Natural killer cell (primary cell): Measurements from ENCODE around the gene EPHB2. TPM values are rescaled to one million over a fixed set of nuclear protein-coding genes. Genes with fewer than 3 reads are reported as not detected.

Source experiments
- ATAC-seq, 3 donors: fragments of 150-1000 bp in 2 of 3; fragments of 200-7000 bp in 1 of 3; cut with Tn5 transposase; 1 replicate in 1 of 3; 2 replicates in 2 of 3; pipeline ENCODE4 v1.10.0; 2021; ENCODE audit warnings: mild to moderate bottlenecking in 2 of 3, moderate library complexity in 2 of 3
- DNase-seq, 2 donors: peaks; one replicate each; pipeline versions ENCODE4 v3.0.0 to v3.0.0-alpha.2; 2013 to 2021; ENCODE audit warnings: mixed read lengths in 1 of 2
- H3K27ac ChIP-seq: one replicate; pipeline ENCODE4 v1.5.1; 2013; ENCODE audit warnings: mild to moderate bottlenecking, low read length
- H3K27me3 ChIP-seq: one replicate; pipeline ENCODE4 v1.6.1; 2013; ENCODE audit warnings: low read length; ENCODE audit not compliant: control insufficient read depth, insufficient read depth
- H3K36me3 ChIP-seq: one replicate; pipeline ENCODE4 v1.6.1; 2013; ENCODE audit warnings: low read length; ENCODE audit not compliant: control insufficient read depth, insufficient read depth
- H3K4me1 ChIP-seq: one replicate; pipeline ENCODE4 v1.6.1; 2013; ENCODE audit warnings: low read length; ENCODE audit not compliant: control insufficient read depth, insufficient read depth
- H3K4me3 ChIP-seq: one replicate; pipeline ENCODE4 v1.5.1; 2013; ENCODE audit warnings: low read length
- H3K9me3 ChIP-seq: one replicate; pipeline ENCODE4 v1.6.1; 2013; ENCODE audit warnings: low read length; ENCODE audit not compliant: control insufficient read depth, insufficient read depth
- H3K27ac Mint-ChIP-seq, 2 donors: one replicate each; pipeline ENCODE4 v1.8.0; 2022; ENCODE audit warnings: mild to moderate bottlenecking in 2 of 2, mixed read lengths in 2 of 2, moderate library complexity in 1 of 2
- H3K27me3 Mint-ChIP-seq, 2 donors: one replicate each; pipeline ENCODE4 v1.8.0; 2022; ENCODE audit warnings: low read depth in 2 of 2, mixed read lengths in 2 of 2
- H3K36me3 Mint-ChIP-seq: one replicate; pipeline ENCODE4 v1.8.0; 2022; ENCODE audit warnings: mixed read lengths
- H3K4me1 Mint-ChIP-seq, 2 donors: one replicate each; pipeline ENCODE4 v1.8.0; 2022; ENCODE audit warnings: mixed read lengths in 2 of 2
- H3K4me3 Mint-ChIP-seq: one replicate; pipeline ENCODE4 v1.8.0; 2022; ENCODE audit warnings: mild to moderate bottlenecking, moderate library complexity, mixed read lengths
- H3K9me3 Mint-ChIP-seq, 2 donors: one replicate each; pipeline ENCODE4 v1.8.0; 2022; ENCODE audit warnings: mixed read lengths in 2 of 2
- WGBS: methylation state at CpG from one replicate; pipeline ENCODE4 v1.1.7; 2013; ENCODE audit warnings: missing lambda C conversion rate; ENCODE audit not compliant: insufficient coverage; 5-methylcytosine and 5-hydroxymethylcytosine counted together
- intact Hi-C: fragments of 100-400 bp; cut with micrococcal nuclease; formaldehyde crosslinking; loops from one replicate; pipeline ENCODE4 v1.14.2; 2022
- total RNA-seq, 4 donors: library from RNA; stranded (reverse); fragments of 120-200 nt in 1 of 4; gene quantifications; one replicate each; pipeline versions ENCODE4 v1.2.3 to v1.2.4, GENCODE V29; 2013 to 2022
- TF ChIP-seq, protein P1 (sequence below): fragments of 200-600 bp; IDR thresholded peaks from one replicate; pipeline ENCODE4 v1.8.0; 2022; ENCODE audit warnings: antibody characterized with exemption

Gene EPHB2
- total RNA-seq, 3 donors from 2014 or later (not counting 1 experiment from before 2014, with no cell fraction given), result 0.14 to 0.23 TPM; not detected in 1

- H3K9me3 Mint-ChIP-seq, result no peaks in the 10 kb centered on the region
- H3K27ac Mint-ChIP-seq, result no peak overlapping the region
- H3K36me3 Mint-ChIP-seq, result no peaks in the 10 kb centered on the region
- Histone ChIP-seq H3K36me3 (no peaks in the 10 kb centered on the region), H3K4me3 (no peak overlapping the region), H3K9me3 (no peaks in the 10 kb centered on the region), H3K27ac (no peak overlapping the region), H3K4me1 (peaks cover 1% of the 10 kb centered on the region), H3K27me3 (no peaks in the 10 kb centered on the region)
- ATAC-seq (no peak), DNase-seq (no peak)
- WGBS, result 65% methylated on average over 5 of the region's 5 CpGs
- intact Hi-C loops, result no loop called here
- TF ChIP-seq, protein P1, sequence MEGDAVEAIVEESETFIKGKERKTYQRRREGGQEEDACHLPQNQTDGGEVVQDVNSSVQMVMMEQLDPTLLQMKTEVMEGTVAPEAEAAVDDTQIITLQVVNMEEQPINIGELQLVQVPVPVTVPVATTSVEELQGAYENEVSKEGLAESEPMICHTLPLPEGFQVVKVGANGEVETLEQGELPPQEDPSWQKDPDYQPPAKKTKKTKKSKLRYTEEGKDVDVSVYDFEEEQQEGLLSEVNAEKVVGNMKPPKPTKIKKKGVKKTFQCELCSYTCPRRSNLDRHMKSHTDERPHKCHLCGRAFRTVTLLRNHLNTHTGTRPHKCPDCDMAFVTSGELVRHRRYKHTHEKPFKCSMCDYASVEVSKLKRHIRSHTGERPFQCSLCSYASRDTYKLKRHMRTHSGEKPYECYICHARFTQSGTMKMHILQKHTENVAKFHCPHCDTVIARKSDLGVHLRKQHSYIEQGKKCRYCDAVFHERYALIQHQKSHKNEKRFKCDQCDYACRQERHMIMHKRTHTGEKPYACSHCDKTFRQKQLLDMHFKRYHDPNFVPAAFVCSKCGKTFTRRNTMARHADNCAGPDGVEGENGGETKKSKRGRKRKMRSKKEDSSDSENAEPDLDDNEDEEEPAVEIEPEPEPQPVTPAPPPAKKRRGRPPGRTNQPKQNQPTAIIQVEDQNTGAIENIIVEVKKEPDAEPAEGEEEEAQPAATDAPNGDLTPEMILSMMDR, result no peak
- no peak overlapping the region for H3K4me3 Mint-ChIP-seq
- H3K27me3 Mint-ChIP-seq, result peaks cover 19 to 39% of the 10 kb centered on the region in 2 donors
- peaks cover 0 to 5% of the 10 kb centered on the region in 2 donors for H3K4me1 Mint-ChIP-seq
Measured at GRCh38 chr1:22849770-22850169, 139.1 kb downstream of the EPHB2 start.

- ATAC-seq (no peak), DNase-seq (no peak)
- TF ChIP-seq, protein P1, result no peak
- 71% methylated on average over 11 of the region's 11 CpGs for WGBS
- Mint-ChIP-seq H3K4me3 (no peak overlapping the region), H3K4me1 (peaks cover 0 to 5% of the 10 kb centered on the region in 2 donors), H3K27ac (no peak overlapping the region), H3K36me3 (no peaks in the 10 kb centered on the region), H3K9me3 (no peaks in the 10 kb centered on the region), H3K27me3 (peaks cover 18 to 36% of the 10 kb centered on the region in 2 donors)
- Histone ChIP-seq H3K36me3 (no peaks in the 10 kb centered on the region), H3K4me3 (no peak overlapping the region), H3K27me3 (no peaks in the 10 kb centered on the region), H3K4me1 (peaks cover 3% of the 10 kb centered on the region), H3K9me3 (no peaks in the 10 kb centered on the region), H3K27ac (no peak overlapping the region)
- intact Hi-C loops, result no loop called here
Measured at GRCh38 chr1:22850281-22850680, 139.6 kb downstream of the EPHB2 start.

- Mint-ChIP-seq H3K9me3 (no peaks in the 10 kb centered on the region), H3K36me3 (no peaks in the 10 kb centered on the region), H3K27me3 (peaks cover 14 to 32% of the 10 kb centered on the region in 2 donors), H3K4me1 (peaks cover 0 to 5% of the 10 kb centered on the region in 2 donors), H3K4me3 (no peak overlapping the region), H3K27ac (no peak overlapping the region)
- peaks cover 3% of the 10 kb centered on the region for H3K4me1 ChIP-seq
- H3K4me3 ChIP-seq, result no peak overlapping the region
- 86% methylated on average over 6 of the region's 6 CpGs for WGBS
- no peaks in the 10 kb centered on the region for H3K27me3 ChIP-seq
- intact Hi-C loops, result no loop called here
- no peaks in the 10 kb centered on the region for H3K36me3 ChIP-seq
- H3K27ac ChIP-seq, result no peak overlapping the region
- DNase-seq (no peak), ATAC-seq (no peak)
- TF ChIP-seq, protein P1, result no peak
- no peaks in the 10 kb centered on the region for H3K9me3 ChIP-seq
Measured at GRCh38 chr1:22850681-22851080, 140.0 kb downstream of the EPHB2 start.

GRCh38 chr1:22851517-22851916, 140.9 kb downstream of the EPHB2 start:
- Histone ChIP-seq H3K9me3 (no peaks in the 10 kb centered on the region), H3K27me3 (no peaks in the 10 kb centered on the region), H3K4me1 (peaks cover 3% of the 10 kb centered on the region), H3K36me3 (no peaks in the 10 kb centered on the region), H3K27ac (no peak overlapping the region), H3K4me3 (no peak overlapping the region)
- peaks cover 0 to 5% of the 10 kb centered on the region in 2 donors for H3K4me1 Mint-ChIP-seq
- H3K27ac Mint-ChIP-seq, result no peak overlapping the region
- no peaks in the 10 kb centered on the region for H3K9me3 Mint-ChIP-seq
- WGBS, result 46% methylated on average over 4 of the region's 4 CpGs
- intact Hi-C loops, result no loop called here
- no peak overlapping the region for H3K4me3 Mint-ChIP-seq
- DNase-seq (no peak), ATAC-seq (no peak)
- H3K36me3 Mint-ChIP-seq, result no peaks in the 10 kb centered on the region
- TF ChIP-seq, protein P1, result no peak
- H3K27me3 Mint-ChIP-seq, result peaks cover 11 to 29% of the 10 kb centered on the region in 2 donors
